Ammon's horn (tissue), 1 donor: ENCODE results near the gene RXYLT1.
"Not testable (repeated sequence)": the region's sequence is repeated elsewhere in the genome, so short reads cannot be mapped to it uniquely, and the experiment has no call there.

Experiments used
- DNase-seq: peaks from one replicate; pipeline ENCODE4 v3.0.0-alpha.2; 2016; ENCODE audit warnings: low spot score

The RXYLT1 gene

DNA sequence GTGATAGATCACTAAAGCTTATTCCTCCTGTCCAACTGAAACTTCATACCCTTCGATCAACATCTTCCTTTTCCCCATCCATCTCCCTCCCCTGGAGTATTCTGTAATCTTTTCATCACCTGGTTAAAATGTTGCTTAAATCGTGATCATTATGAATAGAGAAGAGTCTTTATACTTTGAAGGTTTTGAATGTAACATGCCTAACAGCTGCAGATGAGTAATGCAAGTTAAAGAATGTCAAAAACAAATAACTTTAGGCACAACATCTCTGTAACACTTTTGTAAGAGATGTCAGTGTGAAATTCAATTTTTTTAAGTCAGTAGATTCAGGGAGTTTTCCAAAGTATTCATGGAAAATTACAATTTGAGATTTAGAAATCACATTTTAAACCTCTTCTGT lies 25.0 kb downstream of the RXYLT1 start:
- no peak for DNase-seq

DNA sequence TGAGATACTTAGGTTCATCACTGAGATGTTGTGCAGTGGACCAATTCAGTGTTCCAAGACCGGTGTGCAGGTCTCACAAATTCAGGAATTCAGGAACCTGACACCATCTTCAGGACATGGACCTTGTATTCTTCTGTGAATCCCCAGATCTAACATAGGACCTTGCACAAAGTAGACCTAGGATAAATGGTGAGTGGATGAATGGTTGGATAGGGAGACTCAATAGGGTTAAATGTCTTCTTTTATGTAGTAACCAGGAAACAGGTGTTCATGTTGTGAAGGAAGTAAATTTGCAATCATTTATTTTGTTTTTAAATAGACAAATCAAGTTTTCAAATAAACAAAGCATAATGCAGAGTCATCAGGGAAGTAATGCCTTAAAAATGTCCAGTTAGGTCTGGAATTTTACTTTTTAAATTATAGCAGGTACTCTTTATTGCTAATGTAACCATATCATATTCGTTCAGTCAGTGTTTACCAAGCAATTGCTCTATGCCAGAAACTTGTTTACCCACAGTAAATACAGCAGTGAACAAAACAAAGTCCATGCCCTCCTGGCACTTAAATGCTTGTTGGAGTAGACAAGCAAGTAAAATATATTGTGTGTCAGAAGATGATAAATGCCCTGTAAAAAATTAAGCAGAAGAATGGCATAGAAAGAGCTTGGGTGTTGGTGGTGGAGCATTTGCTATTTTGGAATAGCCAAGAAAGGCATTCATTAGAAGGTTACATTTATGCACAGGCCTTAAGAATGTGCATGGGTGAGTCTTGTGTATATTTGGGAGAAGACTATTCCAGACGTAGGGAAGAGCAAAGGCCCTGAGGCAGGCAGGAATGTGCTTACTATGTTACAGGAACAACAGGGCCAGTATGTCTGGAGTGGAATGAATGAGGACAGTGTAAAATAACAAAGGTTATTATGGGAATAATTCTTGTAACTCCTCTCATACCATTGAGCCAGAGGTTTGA lies 26.3 kb downstream of the RXYLT1 start:
- no peak for DNase-seq

DNA sequence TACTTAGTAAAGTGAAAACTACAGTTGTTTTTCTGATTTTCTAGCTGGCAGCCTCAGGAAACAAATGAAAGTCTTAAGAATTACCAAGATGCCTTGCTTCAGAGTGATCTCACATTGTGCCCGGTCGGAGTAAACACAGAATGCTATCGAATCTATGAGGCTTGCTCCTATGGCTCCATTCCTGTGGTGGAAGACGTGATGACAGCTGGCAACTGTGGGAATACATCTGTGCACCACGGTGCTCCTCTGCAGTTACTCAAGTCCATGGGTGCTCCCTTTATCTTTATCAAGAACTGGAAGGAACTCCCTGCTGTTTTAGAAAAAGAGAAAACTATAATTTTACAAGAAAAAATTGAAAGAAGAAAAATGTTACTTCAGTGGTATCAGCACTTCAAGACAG lies 28.9 kb downstream of the RXYLT1 start:
- DNase-seq: no peak

DNA sequence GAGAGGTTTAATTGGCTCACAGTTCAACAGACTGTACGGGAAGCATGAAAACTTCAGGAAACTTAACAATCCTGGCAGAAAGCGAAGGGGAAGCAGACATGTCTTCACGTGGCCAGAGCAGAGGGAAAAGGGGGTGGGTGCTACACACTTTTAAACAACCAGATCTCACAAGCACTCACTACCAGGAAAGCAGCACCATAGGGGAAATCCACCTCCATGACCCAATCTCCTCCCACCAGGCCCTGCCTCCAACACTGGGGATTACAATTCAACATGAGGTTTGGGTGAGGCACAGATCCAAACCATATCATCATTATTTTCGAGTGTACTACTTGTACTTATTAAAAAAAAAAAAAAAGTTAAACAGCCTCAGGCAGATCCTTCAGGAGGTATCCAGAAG lies 29.9 kb downstream of the RXYLT1 start:
- no peak for DNase-seq

DNA sequence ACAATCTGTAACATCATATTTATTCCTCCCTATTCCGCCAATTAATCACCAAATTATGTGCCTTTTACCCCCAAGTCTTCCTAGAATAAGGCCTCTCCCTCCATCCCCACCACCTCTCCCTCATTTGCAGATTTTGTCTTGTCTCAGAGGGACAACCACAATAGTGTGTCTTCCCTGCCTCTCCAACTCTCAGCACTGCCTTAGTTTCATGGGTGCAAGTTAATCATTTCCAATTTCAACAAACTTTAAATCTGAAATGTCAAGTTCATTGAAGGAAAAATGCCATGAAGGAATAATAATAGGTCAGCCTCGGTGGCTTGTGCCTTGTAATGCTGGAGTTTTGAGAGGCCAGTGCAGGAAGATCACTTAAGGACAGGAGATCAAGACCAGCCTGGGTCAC lies 31.6 kb downstream of the RXYLT1 start:
- DNase-seq: no peak

DNA sequence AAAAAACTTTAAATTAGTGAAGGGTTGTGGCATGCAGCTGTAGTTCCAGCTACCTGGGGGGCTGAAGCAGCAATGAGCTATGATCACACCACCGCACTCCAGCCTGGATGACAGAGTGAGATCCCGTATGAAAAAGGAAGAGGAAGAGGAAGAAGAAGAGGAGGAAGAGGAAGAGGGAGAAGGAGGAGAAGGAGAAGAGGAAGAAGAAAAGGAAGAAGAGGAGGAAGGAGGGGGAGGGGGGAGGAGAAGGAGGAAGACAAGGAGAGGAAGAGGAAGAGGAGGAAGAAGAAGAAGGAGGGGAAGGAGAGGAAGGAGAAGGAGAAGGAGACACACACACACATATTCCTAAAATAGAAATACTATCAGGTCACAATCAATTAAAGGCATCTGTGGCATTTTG lies 32.0 kb downstream of the RXYLT1 start:
- no peak for DNase-seq

DNA sequence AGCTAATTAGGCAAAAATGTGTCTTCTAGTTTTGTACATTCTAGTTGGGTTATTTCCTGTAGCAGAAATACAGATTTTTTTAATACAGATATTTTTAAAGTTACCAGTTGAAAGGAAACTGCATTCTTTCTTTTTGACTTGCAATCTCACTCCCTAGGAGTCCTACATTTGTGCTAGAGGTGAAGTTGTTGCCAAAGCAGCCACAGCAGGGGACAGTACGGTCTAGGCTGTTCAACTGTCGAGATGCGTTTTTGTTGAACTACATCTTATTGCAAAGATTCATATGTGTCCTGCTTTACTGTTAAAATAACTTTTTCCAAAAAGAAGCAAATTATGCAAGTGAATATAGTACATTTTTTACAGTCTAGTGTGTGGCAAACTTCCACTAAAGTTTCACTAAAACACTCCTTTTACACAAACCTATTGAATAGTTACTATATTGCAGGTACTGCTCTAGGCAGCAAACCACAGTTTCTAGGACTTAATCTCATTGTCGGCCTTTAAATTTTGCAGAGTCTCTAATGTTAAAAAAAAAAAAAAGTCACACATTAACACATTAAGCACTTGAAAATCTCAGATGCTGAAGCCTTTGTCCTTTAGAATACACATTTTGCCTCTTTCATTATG lies 34.5 kb downstream of the RXYLT1 start:
- DNase-seq: no peak

DNA sequence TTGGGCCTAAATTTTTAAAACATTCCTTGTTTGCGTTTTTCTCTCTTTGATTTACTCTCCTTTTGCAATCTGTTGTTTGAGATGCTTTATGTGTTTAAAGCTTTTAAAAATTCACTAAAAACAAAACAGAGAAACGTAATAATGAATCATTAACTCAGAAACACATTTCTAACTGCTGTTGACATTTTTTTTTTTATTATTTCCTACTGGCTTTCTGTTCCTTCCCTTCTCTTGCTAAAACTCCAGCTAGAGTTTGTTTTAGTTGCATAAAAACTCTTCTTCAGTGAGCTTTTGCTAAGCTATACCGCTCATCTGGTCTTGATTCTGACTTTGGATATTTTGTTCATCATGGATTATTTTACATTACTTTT lies 35.8 kb downstream of the RXYLT1 start:
- DNase-seq: no peak

DNA sequence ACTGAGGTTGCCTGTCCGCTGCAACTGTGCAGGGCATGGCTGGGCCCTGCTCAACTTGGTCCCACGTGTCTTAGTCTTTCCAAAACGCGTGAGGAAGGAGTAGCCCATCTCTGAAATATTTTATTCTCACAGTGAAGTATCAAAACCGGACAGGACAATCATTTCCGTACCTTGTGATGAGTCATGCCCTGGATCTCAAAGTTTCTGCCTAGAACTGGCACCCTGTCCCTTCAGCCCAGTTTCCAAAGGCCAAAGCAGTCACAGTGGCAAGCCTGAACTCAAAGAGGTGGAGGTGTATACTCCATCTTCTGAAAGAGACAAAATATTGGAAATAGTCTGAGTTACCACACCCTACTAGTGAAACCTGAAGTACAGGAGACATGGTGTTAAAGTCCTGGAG lies 36.3 kb downstream of the RXYLT1 start:
- no peak for DNase-seq

DNA sequence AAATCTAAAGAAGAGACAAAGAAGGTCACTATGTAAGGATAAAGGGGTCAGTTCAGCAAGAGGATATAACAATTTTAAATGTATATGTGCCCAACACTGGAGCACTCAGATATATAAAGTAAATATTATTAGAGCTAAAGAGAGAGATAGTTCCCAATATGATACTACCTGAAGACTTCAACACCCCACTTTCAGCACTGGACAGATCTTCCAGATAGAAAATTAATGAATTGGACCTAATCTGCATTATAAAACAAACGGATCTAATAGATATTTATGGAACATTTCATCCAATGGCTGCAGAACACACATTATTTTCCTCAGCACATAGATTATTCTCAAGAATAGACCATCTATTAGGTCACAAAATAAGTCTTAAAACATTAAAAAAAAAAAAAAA lies 40.7 kb downstream of the RXYLT1 start:
- no peak for DNase-seq

DNA sequence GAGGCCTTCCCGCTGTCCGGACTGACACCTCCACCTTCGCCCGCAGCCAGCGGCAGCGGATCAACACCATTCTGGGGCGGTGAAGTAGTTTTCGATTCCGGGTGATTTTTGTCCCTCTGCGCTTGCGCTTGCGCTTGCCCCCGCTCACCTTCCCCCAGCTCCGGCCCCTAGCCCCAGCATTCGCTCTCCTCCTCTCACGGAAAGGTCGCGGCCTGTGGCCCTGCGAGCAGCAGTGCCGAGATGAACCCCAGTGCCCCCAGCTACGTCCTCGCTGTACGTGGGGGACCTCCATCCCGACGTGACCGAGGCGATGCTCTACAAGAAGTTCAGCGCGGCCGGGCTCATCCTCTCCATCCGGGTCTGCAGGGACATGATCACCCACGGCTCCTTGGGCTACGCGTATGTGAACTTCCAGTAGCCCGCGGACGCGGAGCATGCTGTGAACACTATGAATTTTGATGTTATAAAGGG lies 42.1 kb downstream of the RXYLT1 start:
- no peak for DNase-seq

DNA sequence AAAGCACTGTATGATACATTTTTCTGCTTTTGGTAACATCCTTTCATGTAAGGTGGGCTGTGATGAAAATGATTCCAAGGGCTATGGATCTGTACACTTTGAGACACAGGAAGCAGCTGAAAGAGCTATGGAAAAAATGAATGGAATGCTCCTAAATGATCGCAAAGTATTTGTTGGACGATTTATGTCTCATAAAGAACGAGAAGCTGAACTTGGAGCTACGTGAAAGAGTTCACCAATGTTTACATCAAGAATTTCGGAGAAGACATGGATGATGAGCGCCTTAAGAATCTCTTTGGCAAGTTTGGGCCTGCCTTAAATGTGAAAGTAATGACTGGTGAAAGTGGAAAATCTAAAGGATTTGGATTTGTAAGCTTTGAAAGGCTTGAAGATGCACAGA lies 42.6 kb downstream of the RXYLT1 start:
- no peak for DNase-seq

DNA sequence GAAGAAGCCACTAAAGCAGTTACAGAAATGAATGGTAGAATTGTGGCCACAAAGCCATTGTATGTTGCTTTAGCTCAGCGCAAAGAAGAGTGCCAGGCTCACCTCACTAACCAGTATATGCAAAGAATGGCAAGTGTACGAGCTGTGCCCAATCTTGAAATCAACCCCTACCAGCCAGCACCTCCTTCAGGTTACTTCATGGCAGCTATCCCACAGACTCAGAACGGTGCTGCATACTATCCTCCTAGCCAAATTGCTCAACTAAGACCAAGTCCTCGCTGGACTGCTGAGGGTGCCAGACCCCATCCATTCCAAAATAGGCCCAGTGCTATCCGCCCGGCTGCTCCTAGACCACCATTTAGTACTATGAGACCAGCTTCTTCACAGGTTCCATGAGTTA lies 43.3 kb downstream of the RXYLT1 start:
- DNase-seq: no peak

DNA sequence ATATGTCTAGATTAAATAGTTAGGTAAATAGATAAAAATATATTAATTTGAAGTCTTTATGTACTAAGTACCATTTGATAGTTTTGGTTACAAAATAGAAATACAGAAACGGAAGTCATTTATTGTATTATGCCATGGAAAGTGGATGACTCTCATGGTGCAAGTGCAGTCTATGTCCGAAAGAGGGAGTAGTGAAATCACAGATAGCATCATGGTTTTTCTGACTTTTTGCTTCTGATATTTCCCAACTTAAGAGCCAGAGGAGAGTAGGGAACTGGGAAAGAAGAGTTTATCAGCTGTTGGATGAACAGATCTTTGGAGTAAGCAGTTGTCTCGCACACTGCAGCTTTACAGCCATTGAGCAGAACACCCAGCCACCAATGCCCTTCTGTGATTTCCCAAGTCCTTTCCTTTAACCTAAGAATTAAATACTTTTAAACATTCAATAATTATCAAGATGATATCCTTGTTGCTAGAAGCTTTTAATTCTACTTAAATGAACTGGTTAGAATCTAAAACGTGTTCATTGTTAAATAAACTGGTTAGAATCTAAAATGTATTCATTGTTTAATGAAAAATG lies 46.4 kb downstream of the RXYLT1 start:
- DNase-seq: peak; percentile 68

DNA sequence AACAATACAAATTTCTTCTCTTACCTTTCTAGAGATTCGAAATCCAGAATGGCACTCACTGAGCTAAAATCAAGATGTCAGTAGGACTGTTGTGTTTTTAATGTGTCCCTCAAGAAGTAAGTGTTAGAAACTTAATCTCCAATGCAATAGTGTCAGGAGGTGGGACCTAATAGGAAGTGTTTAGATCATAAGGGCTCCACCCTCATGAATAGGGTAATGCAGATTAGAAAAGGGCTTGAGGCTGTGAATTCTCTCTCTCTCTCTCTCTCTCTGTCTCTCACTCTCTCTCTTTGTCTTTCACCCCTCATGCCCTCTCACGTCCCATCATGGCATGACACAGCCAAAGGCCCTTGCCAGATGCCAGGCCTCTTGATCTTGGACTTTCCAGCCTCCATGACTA lies 49.2 kb downstream of the RXYLT1 start:
- no peak for DNase-seq

DNA sequence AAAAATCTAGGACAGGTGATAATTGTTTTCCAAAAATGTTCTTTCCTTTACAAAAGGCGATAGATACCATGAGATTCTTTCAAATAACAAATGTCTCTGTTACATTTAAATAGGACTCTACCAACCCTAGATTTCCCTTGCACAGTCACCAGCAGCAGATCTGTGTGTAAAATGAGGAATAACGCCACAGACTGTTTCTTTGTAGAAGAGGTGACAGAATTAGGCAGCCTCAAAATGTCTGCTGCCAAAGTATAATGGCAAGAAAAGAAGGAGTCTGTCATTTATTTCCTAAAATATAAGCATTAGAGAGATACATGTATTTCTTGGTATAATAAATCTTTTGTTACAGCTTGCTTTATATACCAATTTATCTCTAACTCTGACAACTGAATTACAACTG lies 56.3 kb downstream of the RXYLT1 start:
- DNase-seq: no peak

DNA sequence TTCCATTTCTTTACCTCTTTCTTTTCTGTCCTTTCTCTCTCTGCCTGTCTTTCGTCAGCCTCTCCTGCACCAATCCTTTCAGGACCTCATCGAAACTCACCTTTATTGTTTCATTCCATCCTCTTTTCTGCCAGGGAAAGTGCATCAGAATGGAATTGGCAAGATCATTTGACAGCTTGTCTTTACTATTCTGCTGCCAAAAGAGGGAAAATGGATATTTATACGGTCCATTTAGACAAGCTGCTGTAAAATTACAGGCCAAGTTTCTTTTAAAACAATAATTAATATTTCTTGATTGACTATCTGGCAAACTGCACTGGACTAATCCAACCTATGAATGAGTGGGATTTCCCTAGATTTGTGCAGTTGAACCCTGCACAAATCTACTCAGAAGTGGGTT lies 57.2 kb downstream of the RXYLT1 start:
- DNase-seq: no peak

DNA sequence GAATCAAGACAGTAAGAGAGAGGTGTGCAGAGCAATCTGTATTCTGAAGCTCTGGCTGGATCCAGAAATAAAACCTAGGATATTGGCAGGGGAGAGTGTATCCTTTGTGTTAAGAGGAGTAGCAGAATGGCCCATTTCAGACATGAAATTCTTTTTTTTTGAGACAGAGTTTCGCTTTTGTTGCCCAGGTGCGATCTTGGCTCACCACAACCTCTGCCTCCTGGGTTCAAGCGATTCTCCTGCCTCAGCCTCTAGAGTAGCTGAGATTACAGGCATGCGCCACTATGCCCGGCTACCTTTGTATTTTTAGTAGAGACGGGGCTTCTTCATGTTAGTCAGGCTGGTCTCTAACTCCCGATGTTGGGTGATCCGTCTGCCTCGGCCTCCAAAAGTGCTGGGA lies 58.7 kb downstream of the RXYLT1 start:
- no peak for DNase-seq

DNA sequence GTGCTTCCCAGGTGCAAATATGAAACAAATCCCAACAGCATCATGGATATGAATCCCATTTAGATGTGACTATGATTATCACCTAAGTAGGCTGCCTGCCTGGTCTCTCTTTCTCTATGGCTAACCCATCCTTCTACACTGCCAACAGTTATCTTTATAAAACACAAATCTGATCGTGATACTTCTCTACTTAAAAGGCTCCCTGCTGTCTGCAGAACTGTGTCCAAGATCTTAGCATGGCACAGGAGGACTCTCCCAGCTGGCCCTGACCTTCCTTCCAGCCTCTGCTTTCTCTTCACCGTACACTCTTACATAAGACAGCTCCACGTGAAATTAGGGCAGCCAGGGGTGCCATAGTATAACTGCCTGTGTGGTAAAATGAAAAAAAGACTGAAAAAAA lies 61.3 kb downstream of the RXYLT1 start:
- DNase-seq: no peak

DNA sequence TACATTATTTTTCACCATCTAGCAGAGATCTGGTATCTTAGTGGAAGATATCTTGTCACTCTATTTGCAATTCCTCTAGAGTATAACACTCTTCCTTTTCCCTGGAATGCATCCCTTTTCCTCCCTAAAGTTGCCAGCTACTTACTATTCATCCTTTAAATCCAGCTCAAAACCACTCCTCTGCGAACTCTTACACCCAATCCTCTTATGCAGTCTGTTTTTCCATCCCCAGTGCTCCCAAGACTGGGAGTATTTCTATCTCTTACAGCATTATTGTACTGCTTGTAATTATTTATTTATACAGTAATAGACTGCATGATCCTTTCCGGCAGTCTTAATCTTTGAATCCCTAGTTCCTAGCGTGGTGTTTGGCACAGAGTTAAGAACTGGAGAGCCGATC lies 61.9 kb downstream of the RXYLT1 start:
- no peak for DNase-seq

DNA sequence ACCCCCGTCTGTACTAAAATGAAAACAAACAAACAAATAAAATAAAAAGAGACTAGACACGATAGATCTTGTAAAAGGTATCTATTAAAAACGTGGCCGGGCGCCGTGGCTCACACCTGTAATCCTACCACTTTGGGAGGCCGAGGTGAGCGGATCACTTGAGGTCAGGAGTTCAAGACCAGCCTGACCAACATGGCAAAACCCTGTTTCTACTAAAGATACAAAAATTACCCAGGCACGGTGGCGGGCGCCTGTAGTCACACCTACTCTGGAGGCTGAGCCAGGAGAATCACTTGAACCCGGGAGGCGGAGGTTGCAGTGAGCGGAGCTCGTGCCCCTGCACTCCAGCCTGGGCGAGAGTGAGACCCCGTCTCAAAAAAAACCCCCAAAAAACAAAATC lies 63.0 kb downstream of the RXYLT1 start:
- not testable (repeated sequence) for DNase-seq

DNA sequence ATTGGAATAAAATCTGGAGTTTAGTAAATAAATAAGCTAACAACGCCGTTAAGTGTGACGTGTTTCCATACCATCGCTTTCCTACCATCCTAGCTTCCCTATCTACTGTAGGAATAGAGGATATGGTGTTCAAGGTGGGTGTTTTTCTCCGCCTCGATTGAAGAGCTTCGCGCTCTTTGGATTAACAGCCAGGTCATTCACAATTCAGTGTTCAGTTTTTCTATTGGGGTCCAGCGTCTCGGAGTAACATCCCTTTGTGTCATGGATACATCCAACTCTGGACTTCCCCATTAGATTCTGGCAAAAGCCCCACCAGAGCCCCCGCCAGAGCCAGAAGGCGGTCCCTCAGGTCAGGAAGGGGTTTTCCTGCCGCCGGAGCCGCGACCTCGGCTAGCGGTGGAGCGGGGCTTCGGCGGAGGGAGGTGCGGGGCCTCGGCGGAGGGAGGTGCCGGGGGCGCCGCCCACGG lies 63.6 kb downstream of the RXYLT1 start:
- DNase-seq: no peak
